ENCODE results near the gene CDH22. TPM values are rescaled to one million over a fixed set of nuclear protein-coding genes. Genes with fewer than 3 reads are reported as not detected.

CDH22 gene
- total RNA-seq, 1 experiment from 2014 or later, result not detected

DNA sequence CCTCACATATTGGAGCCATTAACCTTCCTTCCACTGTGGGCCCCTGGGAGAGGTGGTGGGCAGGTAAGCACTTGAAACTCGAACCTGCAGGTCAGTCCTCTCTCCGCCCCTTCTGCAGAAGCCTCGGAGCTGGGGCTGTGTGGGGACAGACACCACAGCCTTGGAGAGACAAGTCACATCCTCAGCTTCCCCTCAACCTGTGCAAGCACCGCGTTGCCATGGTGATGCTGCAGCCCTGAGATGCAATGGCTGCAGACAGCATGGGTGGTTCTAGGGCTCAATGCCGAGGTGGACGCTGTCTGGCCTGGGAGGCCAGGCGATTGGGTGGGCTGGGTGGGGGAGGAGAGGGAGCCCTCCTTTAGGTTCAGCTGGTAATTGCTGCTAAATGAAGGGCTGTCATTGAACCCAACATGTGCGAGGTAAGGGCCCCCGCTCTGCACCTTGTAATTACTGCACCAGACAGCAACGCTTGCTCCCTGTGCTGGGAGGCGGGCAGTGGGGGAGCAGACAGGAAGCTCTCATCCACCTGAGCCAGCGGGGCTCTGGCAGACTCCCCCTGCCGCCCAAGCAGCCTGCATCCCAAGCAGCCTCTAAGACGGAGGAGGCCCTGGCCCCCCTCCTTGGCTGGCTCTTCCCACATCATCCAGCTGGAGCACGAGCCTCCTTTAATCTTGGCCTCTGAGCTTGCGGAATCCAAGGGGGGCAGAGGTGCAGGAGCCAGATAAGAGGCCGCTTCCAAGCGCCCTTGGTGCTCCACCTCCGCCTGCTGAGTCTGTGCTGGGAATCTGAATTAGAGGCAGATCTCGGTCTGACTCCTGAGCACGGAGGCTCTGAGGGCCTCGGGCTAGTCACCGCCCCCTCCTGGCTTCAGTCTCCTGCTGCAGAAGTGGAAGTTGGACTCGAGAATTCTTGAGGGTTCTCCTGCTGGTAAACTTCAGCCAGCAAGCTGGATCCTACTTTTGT, 39.8 kb upstream of the CDH22 start:
- no peaks in the 10 kb centered on the region; the same call in 1 of the 2 replicates for H3K36me3 ChIP-seq
- H3K4me3 ChIP-seq, result no peak overlapping the region
- no peaks in the 10 kb centered on the region for H3K9me3 ChIP-seq
- no peak for DNase-seq
- peaks cover 14% of the 10 kb centered on the region for H3K27me3 ChIP-seq

DNA sequence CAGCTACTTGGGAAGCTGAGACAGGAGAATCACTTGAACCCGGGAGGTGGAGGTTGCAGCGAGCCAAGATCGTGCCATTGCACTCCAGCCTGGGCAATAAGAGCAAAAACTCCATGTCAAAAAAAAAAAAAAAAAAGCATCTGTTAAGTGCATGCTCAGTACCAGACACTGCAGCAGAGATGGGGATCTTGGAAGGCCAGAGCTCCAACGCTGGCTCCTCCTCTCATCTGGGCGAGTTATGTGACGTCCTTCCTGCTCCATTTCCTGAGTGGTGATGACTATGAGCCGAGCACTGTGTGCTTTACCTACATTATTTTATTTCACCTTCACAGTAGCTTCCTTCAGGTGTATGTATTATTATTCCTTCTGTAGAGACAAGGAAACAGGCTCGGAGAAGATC, 38.5 kb upstream of the CDH22 start:
- DNase-seq, result no peak

DNA sequence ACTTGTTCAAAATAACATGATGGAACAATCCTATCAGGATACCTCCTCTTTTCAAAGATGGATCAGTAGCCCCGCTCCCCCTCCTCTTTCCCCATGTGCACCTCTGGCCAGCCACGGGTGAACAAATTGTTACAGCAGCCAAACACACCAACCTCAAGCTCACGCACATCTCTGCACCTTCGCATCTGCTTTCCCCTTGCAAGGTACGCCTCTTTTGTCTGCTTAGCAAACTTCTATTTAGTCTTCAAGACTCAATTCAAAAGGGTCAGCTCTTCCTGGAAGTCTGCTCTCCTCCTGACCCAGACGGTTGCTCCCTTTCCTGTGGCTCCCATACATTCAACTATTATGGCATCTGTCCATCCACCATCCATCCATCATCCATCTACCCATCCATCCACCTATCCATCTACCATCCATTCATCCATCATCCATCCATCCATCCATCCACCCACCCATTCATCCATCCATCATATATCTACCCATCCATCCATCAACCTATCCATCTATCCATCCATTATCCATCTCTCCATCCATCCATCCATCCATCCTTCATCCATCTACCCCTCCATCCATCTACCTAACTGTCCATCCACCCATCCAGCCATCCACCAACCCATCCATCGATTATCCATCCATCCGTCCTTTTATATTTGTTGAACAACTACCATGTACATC, 36.3 kb upstream of the CDH22 start:
- Histone ChIP-seq H3K27me3 (peaks cover 46% of the 10 kb centered on the region), H3K4me3 (no peak overlapping the region), H3K36me3 (no peaks in the 10 kb centered on the region), H3K9me3 (no peaks in the 10 kb centered on the region)
- no peak for DNase-seq

More for the DNA sequence above, 38.5 kb upstream of the CDH22 start:
- Histone ChIP-seq H3K27me3 (peaks cover 27% of the 10 kb centered on the region), H3K9me3 (no peaks in the 10 kb centered on the region), H3K36me3 (no peaks in the 10 kb centered on the region; the same call in 1 of the 2 replicates), H3K4me3 (no peak overlapping the region)

DNA sequence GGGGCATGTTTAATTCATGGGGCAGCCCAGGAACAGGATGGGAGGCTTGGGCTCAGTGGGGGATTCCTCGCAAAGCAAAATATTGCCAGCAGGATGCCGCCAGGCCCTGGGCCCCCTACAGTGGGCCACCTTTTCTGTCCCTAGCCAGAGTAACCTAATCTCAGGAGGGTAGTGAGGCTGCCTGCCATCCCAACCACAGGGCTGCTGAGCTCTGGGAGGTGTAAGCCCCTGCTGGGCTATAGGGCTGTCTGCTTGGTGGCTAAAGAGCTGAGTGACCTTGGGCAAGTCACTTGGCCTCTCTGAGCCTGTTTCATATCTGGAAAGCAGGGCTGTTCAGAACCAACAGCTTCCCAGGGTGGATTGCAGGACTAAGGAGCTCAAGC, 35.7 kb upstream of the CDH22 start:
- no peak overlapping the region for H3K4me3 ChIP-seq
- no peaks in the 10 kb centered on the region for H3K36me3 ChIP-seq
- H3K9me3 ChIP-seq, result no peaks in the 10 kb centered on the region
- H3K27me3 ChIP-seq, result peaks cover 53% of the 10 kb centered on the region
- DNase-seq, result no peak

DNA sequence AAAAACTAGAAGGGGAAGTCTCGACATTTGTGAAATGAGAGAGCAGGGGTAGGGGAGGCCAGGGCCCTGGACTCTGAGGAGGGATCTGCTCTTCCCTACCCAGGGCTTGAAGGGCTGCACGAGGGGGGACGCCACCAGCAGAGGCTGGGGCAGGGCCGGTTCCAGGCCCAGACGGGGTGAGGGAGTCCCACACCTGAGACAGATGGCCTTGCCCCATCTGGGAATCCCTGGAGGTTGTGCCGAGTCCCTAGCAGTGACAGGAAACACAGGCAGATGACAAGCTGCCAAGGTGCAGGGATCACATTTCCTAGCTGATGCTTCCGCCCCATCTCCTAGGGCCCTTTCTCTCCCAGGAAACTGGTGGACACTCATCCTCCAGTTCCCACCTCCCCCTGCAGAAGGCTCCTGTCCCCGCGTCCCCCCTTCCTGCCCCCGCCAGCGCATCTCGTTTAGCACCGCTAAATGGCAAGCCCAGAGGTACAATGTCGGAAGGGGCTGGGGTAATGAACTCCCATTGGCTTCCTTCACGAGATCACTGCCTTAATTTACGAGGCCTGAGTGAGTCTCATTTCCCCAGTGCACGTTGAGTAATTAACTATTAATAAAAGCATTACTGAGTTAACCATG, 35.2 kb upstream of the CDH22 start:
- no peak overlapping the region for H3K4me3 ChIP-seq
- no peaks in the 10 kb centered on the region for H3K9me3 ChIP-seq
- peaks cover 56% of the 10 kb centered on the region for H3K27me3 ChIP-seq
- no peak for DNase-seq
- no peaks in the 10 kb centered on the region for H3K36me3 ChIP-seq

DNA sequence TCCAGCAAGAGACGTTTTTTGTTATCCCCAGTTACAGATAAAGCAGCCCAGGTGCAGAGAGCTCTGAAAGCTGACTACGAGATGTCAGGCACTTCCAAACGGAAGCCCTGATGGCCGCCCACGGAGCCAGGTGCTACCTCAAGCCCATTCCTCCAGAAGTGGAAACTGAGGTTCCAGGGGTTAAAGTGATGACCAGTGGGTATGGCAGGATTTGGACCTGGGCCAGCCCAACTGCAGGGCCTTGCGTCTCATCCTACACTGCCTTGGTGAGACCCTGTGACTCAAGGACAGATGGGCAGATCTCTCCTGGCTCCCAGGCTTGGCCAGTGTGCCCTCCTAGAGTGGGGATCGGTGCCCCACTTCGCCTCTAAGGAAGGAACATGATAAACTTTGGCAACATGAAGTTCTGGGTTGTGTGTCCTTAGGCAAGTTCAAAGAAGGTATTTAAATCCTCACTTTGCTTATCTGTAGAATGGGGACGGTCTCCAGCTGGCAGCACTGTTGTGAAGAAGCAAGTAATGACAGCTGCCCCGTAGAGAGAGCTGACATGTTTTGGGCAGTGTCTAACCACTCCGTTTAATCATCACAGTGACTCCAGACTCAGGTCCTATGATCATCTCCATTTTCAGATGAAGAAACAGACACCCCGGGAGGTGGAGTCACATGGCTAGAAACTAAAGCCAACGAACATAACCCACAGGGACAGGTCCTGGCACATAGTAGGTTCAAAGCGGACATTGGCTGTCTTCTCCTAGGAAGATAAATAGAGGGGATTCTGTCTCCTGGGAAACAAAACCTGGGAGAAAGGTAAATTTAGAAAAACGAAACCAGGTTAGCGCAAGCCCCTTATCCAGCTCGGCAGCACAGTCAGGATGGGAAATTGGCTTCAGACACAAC, 34.4 kb upstream of the CDH22 start:
- DNase-seq, result no peak
- H3K27me3 ChIP-seq, result peaks cover 57% of the 10 kb centered on the region
- H3K4me3 ChIP-seq, result no peak overlapping the region
- no peaks in the 10 kb centered on the region for H3K9me3 ChIP-seq
- no peaks in the 10 kb centered on the region for H3K36me3 ChIP-seq

DNA sequence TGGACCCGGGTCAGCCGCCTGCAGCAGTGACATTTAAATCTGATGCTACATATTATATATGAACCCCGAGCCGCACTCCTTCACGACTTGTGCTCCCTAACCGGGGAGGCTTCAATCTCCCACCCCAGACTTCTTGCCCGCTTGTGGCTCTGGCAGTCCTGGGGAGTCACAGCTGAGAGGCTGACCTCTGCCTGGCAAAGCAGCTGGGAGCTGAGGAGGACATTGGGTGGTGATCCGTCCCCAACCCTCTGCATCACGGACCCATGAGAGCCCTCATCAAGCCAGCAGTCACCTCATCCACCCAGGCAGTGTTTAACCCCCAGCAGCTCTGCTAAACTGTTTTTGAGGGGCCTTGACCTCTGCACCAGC, 33.7 kb upstream of the CDH22 start:
- DNase-seq, result no peak
- Histone ChIP-seq H3K27me3 (peaks cover 61% of the 10 kb centered on the region), H3K4me3 (no peak overlapping the region), H3K36me3 (no peaks in the 10 kb centered on the region), H3K9me3 (no peaks in the 10 kb centered on the region)

DNA sequence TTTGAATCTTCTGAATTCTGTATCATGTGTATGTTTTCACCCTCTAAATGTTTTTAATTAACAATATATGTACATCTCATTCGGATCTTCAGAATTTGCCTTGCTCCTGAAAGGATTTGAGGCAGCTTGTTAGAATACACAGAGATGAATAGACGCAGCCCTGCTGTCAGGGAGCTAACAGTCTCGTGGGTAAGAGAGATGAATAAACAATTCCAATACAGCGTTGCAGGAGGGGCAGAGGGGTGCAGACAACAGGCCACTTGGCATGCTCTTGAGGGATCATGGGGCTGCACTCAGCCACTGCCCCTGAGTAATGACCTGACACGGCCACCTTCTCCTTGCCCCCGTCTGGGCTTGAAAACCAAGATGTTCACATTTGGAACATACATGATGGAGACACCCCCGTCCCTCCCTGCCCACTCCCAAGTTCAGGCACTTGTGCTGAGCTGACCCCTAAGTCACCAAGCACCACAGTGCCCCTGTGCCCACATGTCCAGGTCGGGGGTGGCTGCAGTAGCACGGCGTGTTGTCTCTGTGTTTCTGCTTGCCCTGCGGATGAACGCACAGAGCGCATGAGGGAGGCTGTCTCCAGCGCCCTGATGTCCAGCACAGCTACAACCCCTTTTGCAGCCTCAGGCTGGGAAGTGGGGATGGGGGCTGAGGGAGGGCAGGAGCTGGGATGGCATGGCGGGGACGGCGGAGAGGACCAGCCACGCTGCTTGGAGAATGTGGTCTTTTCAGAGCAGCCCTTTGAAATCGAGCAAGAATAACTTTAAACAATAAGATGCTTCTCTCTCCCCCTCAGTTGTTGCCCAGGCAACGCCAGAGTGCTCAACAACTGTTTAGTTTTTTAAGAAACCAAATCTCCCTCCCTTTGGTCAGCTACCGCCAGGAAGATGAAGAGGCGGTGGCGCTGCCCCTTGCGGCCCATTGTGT, 33.0 kb upstream of the CDH22 start:
- Histone ChIP-seq H3K9me3 (no peaks in the 10 kb centered on the region), H3K36me3 (no peaks in the 10 kb centered on the region), H3K27me3 (peaks cover 62% of the 10 kb centered on the region), H3K4me3 (no peak overlapping the region)
- DNase-seq, result no peak

DNA sequence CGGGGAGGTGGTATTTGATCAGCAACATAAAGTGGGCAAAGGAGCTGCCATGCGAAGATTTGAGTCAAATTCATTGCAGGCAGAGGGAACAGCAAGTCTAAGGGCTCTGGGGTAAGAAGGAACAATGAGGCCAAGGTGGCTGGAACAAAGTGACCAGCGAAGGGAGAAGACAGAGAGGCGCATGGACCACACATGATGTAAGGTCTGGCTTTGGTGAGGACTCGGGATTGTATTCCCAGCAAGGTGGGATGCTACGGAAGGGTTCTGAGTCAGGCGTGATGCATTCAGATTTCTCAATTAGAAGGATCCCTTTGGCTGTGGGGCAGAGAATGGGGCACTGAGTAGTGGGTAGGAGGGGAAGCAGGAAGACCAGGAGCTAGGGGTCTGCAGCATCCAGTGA, 30.7 kb upstream of the CDH22 start:
- no peaks in the 10 kb centered on the region for H3K9me3 ChIP-seq
- DNase-seq, result no peak
- H3K4me3 ChIP-seq, result no peak overlapping the region
- peaks cover 59% of the 10 kb centered on the region for H3K27me3 ChIP-seq
- H3K36me3 ChIP-seq, result no peaks in the 10 kb centered on the region

DNA sequence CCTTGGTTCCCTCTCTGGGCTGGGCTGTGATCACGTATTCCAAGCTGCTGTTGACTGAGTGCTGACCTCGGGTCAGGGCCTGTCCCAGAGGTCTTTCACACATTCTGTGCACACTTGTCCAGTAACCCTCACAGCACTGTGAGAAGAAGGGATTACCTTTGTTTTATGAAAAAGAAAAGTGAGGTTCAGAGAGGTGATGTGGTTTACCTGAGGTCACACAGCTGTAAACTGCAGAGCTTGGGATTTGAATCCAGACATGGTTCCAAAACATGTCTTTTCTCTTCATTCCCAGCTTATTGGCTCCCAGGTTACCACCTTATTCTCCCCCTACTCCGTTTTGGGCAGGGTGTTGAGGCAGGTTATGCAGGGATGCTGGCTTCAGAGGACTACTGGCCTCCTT, 28.4 kb upstream of the CDH22 start:
- Histone ChIP-seq H3K4me3 (no peak overlapping the region), H3K36me3 (no peaks in the 10 kb centered on the region), H3K9me3 (no peaks in the 10 kb centered on the region), H3K27me3 (peaks cover 39% of the 10 kb centered on the region)
- no peak for DNase-seq

DNA sequence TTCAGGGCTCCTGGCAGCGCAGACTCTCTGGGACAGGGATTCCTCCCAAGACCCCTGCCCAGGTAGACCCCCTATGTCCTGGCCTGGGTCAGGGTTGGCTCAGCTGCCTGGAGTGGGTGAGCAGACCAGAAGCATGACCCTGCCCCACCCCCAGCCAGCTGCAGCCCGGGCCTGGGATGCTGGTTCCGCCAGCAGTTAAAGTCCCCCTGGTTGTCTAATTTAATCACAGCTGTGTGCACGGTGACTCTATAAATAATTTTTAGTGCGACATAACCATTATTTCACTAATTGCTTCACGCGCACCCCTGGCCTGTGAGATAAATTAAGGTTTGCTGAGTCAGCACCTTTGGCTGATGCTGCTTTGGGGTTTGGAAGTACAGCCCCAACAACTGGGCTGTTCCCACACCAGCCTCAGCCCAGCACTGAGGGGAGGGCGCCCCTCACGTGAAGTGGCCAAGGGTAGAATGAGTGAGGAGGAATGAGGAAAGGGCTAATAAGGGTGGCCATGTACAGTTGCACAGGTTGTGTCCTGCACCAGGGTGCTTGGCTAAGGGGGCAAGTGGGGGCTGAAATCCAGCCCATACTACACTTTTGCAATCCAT, 26.1 kb upstream of the CDH22 start:
- Histone ChIP-seq H3K36me3 (no peaks in the 10 kb centered on the region), H3K4me3 (no peak overlapping the region), H3K9me3 (no peaks in the 10 kb centered on the region), H3K27me3 (peaks cover 19% of the 10 kb centered on the region)
- DNase-seq, result no peak

DNA sequence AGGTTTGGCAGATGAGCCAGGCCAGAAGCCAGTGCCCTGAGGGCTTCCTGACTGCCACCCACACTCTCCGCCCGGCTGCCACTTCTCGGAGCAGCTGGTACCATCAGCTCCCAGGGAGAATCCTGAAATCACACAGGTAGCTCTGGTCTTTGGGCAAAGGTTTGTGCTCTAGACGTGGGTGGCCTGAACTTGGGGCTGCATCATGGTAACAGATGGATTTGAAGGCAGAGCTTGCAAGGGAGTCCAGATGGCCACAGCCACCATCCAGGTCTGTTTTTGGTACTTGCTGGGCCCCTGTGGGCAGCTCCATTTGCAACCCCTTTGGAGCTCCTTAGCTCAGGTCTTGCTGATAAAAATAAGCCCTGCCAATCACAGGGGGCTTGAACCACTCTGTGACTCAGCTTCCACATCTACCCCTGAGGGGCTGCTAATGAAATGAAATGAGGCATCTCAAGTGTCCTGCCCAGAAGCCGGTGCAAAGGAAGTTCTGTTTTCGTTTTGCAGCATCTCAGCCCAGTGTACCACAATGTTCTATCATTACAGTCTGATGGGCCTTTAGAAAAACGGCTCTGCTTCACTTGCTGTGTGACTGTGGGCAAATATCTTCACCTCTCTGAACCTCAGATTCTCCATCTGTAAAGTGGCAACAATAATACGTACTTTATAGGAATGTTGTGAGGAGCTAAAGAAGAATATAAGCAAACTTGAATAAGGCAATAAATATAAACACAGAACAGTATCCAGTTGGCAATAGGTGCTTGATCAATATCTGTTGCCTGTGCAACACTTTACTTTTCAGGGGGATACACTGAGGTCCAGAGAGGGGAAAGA, 25.1 kb upstream of the CDH22 start:
- Histone ChIP-seq H3K36me3 (no peaks in the 10 kb centered on the region), H3K9me3 (no peaks in the 10 kb centered on the region), H3K27me3 (peaks cover 11% of the 10 kb centered on the region), H3K4me3 (no peak overlapping the region)
- no peak for DNase-seq

DNA sequence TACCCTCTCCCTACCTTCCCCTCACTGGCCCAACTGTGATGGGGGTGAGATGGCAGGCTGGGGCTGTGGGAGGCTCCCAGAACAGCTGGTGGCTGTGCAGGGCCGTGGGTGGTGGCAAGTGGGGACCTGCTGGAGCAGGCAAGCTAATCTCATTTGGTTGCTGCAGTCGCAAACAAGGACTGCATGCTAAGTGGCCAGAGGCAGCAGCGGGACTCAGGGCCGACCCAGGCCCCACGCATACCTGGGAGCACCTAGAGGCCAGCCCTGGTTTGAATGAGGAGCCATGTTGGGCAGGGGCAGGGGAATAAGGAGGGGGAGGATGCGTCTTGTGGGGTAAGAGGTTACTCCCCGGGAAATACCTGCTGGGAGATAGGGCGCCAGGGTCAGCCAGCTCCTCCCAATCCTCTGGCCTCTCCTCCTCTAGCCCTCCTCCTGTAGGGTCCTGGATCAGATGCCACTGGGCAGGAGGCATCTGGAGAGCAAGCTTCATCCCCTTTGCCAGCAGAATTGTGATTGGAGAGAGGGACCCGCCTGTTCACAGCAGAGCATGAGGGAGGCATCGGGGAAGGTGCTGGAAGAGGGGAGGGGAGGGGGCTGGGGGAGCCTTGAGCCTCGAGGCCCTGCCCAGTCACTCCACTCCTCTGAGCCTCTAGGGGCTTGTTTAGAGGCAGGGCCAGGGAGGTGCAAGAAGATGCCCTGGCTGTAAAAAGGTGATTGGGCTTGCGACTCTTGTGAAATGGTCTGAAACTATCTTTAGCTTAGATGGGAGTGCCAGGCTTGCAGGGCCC, 24.3 kb upstream of the CDH22 start:
- Histone ChIP-seq H3K9me3 (no peaks in the 10 kb centered on the region), H3K4me3 (no peak overlapping the region), H3K27me3 (peaks cover 9% of the 10 kb centered on the region), H3K36me3 (no peaks in the 10 kb centered on the region)
- DNase-seq, result no peak
